Measurements from ENCODE around the gene CYTH2. TPM values are rescaled to one million over a fixed set of nuclear protein-coding genes. Genes with fewer than 3 reads are reported as not detected.
"Not testable (repeated sequence)": the region's sequence is repeated elsewhere in the genome, so short reads cannot be mapped to it uniquely, and the experiment has no call there.

Gene CYTH2
- polyA plus RNA-seq, 3 donors = 36.5 to 50.2 (median 40.7) TPM

GRCh38 chr19:48473161-48473966, 4.2 kb downstream of the CYTH2 start:
- WGBS, 3 donors = 82 to 88% (median 87%) methylated on average over 14 of the region's 14 CpGs
- H3K27ac ChIP-seq (ENCODE audit: low read depth, low read length) = no peak overlapping the region

GRCh38 chr19:48474084-48474592, 5.0 kb downstream of the CYTH2 start:
- 85 to 92% (median 91%) methylated on average over 13 to 16 of the region's 16 CpGs for WGBS, 3 donors
- no peak overlapping the region for H3K27ac ChIP-seq (ENCODE audit: low read depth, low read length)

GRCh38 chr19:48475369-48476068, 6.3 kb downstream of the CYTH2 start:
- no peak overlapping the region for H3K27ac ChIP-seq (ENCODE audit: low read depth, low read length)
- 78 to 89% (median 87%) methylated on average over 17 of the region's 17 CpGs for WGBS, 3 donors

- WGBS, 3 donors = 84 to 88% (median 86%) methylated on average over 9 of the region's 9 CpGs
- H3K27ac ChIP-seq (ENCODE audit: low read depth, low read length) = no peak overlapping the region
Measured at GRCh38 chr19:48476176-48476575, 7.0 kb downstream of the CYTH2 start.

- H3K27ac ChIP-seq (ENCODE audit: low read depth, low read length) = no peak overlapping the region
- 74 to 82% (median 76%) methylated on average over 10 of the region's 10 CpGs for WGBS, 3 donors
Measured at GRCh38 chr19:48477067-48477685, 8.0 kb downstream of the CYTH2 start.

GRCh38 chr19:48477698-48478338, 8.6 kb downstream of the CYTH2 start:
- WGBS, 3 donors = 77 to 91% (median 85%) methylated on average over 20 to 22 of the region's 22 CpGs
- no peak overlapping the region for H3K27ac ChIP-seq (ENCODE audit: low read depth, low read length)

- WGBS, 3 donors = 83 to 86% (median 84%) methylated on average over 22 to 29 of the region's 29 CpGs
- H3K27ac ChIP-seq (ENCODE audit: low read depth, low read length) = no peak overlapping the region
Measured at GRCh38 chr19:48478339-48479256, 9.4 kb downstream of the CYTH2 start.

- no peak overlapping the region for H3K27ac ChIP-seq (ENCODE audit: low read depth, low read length)
- WGBS, 3 donors = 80 to 82% (median 81%) methylated on average over 7 of the region's 7 CpGs
Measured at GRCh38 chr19:48479686-48480085, 10.5 kb downstream of the CYTH2 start.

GRCh38 chr19:48480183-48480557, 11.0 kb downstream of the CYTH2 start:
- H3K27ac ChIP-seq (ENCODE audit: low read depth, low read length) = no peak overlapping the region
- 14 to 19% (median 18%) methylated on average over 31 to 32 of the region's 32 CpGs for WGBS, 3 donors

GRCh38 chr19:48480558-48481500, 11.7 kb downstream of the CYTH2 start:
- no peak overlapping the region for H3K27ac ChIP-seq (ENCODE audit: low read depth, low read length)
- 10 to 18% (median 11%) methylated on average over 49 to 52 of the region's 52 CpGs for WGBS, 3 donors

- no peak overlapping the region for H3K27ac ChIP-seq (ENCODE audit: low read depth, low read length)
- WGBS, 3 donors = 59 to 75% (median 71%) methylated on average over 7 of the region's 7 CpGs
Measured at GRCh38 chr19:48481846-48482639, 12.9 kb downstream of the CYTH2 start.

GRCh38 chr19:48483301-48483700, 14.1 kb downstream of the CYTH2 start:
- WGBS, 3 donors = 33 to 45% (median 37%) methylated on average over 3 of the region's 3 CpGs
- H3K27ac ChIP-seq (ENCODE audit: low read depth, low read length) = no peak overlapping the region

GRCh38 chr19:48484247-48484893, 15.2 kb downstream of the CYTH2 start:
- WGBS, 3 donors = 81 to 85% (median 83%) methylated on average over 15 to 16 of the region's 16 CpGs
- no peak overlapping the region for H3K27ac ChIP-seq (ENCODE audit: low read depth, low read length)

GRCh38 chr19:48484931-48485612, 15.9 kb downstream of the CYTH2 start:
- H3K27ac ChIP-seq (ENCODE audit: low read depth, low read length) = no peak overlapping the region
- 77 to 84% (median 84%) methylated on average over 35 to 37 of the region's 37 CpGs for WGBS, 3 donors

GRCh38 chr19:48486706-48487105, 17.5 kb downstream of the CYTH2 start:
- 83% methylated on average over 10 of the region's 10 CpGs for WGBS, 3 donors
- H3K27ac ChIP-seq (ENCODE audit: low read depth, low read length) = not testable (repeated sequence)
